RWPE1 (cell line): ENCODE measurements around the gene PXDC1.
"Not testable (repeated sequence)": the region's sequence is repeated elsewhere in the genome, so short reads cannot be mapped to it uniquely, and the experiment has no call there.

Source experiments
- CTCF ChIA-PET: fragments of 350-600 bp; sonication (Branson Sonifier 250); formaldehyde crosslinking; extraction: SDS; loops from one replicate; lab custom pipeline; 2021; lab: Yijun Ruan, JAX
- POLR2A ChIA-PET: fragments of 400-600 bp; formaldehyde crosslinking; extraction: SDS; loops from one replicate; lab custom pipeline; 2020; ENCODE audit warnings: antibody characterized with exemption; ENCODE audit not compliant: low non-redundant PET; lab: Yijun Ruan, JAX
- DNase-seq: peaks from one replicate; pipeline ENCODE4 v3.0.0; 2012; ENCODE audit warnings: low spot score
- H3K27ac ChIP-seq: fragments of 450-650 bp; 2 replicates; pipeline ENCODE4 v1.5.1; 2017
- CTCF ChIP-seq: fragments of 450-650 bp; conservative IDR thresholded peaks from 2 replicates; pipeline ENCODE4 v1.5.1; 2017; ENCODE audit warnings: low read depth, mild to moderate bottlenecking

The PXDC1 gene

GRCh38 chr6:3724451-3725144 is 26.9 kb downstream of the PXDC1 start:
- peak overlapping the region; percentile 57 for H3K27ac ChIP-seq
- CTCF ChIA-PET: no interaction called here
- no peak for TF ChIP-seq CTCF
- POLR2A ChIA-PET: no interaction called here
- no peak for DNase-seq

DNA sequence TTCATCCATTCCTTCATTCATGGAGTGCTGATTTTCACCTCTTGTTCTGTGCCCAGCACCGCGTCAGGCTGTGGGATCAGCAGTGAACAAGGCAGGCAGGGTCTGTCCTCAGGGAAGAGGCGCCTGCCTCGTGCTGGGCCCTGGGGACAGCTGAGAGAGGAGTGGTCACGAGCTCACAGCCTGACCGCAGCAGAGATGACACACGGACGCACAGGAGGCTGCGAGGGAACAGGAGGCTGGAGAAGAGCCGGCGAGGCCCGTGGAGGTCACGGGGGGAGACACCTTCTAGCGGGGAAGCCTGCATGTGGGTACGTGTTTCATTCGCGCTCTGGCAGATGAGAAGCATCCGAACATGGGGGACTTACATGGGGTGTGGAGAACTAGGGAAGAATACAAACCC is 27.5 kb downstream of the PXDC1 start:
- no peak for DNase-seq
- POLR2A ChIA-PET: no interaction called here
- peak overlapping the region; percentile 57 for H3K27ac ChIP-seq
- TF ChIP-seq CTCF: no peak
- CTCF ChIA-PET: interaction anchor here (0.5 kb wide), 1 partner anchor 598 kb away, joined by 3 read pairs; no protein-coding TSS in a partner anchor

DNA sequence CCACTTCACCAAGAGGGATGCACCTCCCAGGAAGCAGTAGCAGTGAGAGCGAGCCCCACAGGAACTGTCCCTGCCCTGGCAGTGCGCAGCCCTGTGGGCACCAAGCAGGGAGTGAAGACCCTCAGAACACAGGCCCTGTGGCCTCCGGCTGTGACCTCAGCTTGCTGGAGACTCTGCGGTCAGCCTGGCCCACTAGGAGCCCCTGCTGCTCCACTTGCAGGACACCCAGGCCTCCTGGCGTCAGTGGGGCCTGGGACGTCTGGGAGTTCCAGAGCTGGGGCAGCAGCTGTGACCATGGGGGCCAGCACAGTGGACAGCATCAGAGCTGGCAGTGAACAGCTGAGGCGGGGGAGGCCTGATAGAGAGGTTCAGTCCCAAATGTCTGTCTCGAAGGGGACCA is 28.3 kb downstream of the PXDC1 start:
- no peak for DNase-seq
- no peak for TF ChIP-seq CTCF
- H3K27ac ChIP-seq: peak overlapping the region; percentile 57
- ChIA-PET POLR2A (no interaction called here), CTCF (interaction anchor here (0.5 to 0.7 kb wide), 3 partner anchors 189 to 317 kb away, joined by 3 to 5 read pairs (median 3); no protein-coding TSS in a partner anchor)

DNA sequence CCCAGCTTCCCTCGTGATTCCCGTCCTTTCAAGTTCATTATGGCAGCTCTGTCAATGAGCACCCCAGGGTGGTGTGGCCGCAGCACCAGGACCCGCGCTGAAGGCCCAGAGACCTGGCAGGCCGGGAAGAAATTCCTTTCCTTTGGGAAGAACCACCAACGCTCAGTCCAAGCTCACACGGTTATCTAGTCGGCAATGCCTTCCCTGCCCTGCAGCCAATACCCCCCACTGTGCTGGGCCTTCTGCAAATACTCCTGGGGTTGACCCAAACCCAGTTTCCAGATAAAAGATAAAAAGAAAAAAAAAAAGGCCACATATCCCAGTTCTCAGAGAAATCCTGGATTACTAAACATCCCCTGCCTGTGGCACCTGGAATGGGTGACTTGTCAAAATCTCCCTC is 28.7 kb downstream of the PXDC1 start:
- ChIA-PET CTCF (interaction anchor here (0.6 to 0.7 kb wide), 2 partner anchors 189 to 227 kb away, joined by 3 to 5 read pairs; no protein-coding TSS in a partner anchor), POLR2A (no interaction called here)
- DNase-seq: no peak
- TF ChIP-seq CTCF: no peak
- H3K27ac ChIP-seq: peak overlapping the region; percentile 57

DNA sequence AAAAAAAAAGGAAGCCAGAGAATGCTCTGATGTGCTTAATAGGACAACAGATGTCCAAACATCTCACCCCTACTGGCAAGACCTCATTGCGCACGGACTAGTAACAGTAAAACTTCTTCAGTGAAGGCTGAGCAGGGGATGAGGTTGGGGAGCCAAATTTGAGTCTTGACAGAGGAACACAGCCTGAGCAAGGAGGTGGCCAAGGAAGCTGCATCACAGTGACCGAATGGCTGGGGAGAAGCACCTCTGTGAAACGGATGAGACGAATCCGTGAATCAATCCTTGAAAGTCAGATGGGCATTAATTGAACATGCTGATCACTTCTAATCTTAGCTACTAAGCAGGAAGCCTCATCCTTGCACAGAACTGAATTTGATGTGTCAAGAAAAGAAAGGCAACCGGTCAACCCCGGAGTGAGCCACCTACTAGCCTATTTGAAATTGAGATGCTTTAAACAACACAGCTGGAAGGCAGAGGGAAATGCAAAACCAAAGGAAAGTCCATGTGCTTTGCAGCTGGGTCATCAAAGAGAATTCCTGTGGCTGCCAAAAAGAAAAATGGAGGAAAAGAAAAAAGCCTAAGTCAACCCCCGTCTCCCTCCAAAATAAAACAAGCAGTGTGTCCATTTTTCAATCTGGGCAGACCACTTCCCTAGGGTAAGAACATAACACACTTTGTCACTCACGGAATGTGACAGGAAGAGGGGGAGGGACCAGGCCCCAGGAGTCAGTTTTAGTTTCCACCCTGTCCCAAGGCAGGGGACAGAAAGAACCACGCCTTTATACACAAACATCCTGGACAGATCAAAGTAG is 29.5 kb downstream of the PXDC1 start:
- no peak for TF ChIP-seq CTCF
- POLR2A ChIA-PET: no interaction called here
- CTCF ChIA-PET: interaction anchor here (0.6 to 0.7 kb wide), 3 partner anchors 175 to 320 kb away, joined by 3 read pairs; no protein-coding TSS in a partner anchor
- no peak for DNase-seq
- H3K27ac ChIP-seq: peak overlapping the region; percentile 21; the same call in 1 of the 2 replicates

GRCh38 chr6:3720770-3721169 is 30.7 kb downstream of the PXDC1 start:
- CTCF ChIA-PET, DNase-seq, POLR2A ChIA-PET: not testable (repeated sequence)
- H3K27ac ChIP-seq: peak overlapping the region; percentile 21
